ENCODE measurements around the gene SLC37A3. TPM values are rescaled to one million over a fixed set of nuclear protein-coding genes. Genes with fewer than 3 reads are reported as not detected.

SLC37A3 gene
- total and polyA plus RNA-seq, 2 of the 13 experiments (the other 11 are each of a cell fraction or from before 2014, with no cell fraction given) = 21.3 to 27.9 TPM

DNA sequence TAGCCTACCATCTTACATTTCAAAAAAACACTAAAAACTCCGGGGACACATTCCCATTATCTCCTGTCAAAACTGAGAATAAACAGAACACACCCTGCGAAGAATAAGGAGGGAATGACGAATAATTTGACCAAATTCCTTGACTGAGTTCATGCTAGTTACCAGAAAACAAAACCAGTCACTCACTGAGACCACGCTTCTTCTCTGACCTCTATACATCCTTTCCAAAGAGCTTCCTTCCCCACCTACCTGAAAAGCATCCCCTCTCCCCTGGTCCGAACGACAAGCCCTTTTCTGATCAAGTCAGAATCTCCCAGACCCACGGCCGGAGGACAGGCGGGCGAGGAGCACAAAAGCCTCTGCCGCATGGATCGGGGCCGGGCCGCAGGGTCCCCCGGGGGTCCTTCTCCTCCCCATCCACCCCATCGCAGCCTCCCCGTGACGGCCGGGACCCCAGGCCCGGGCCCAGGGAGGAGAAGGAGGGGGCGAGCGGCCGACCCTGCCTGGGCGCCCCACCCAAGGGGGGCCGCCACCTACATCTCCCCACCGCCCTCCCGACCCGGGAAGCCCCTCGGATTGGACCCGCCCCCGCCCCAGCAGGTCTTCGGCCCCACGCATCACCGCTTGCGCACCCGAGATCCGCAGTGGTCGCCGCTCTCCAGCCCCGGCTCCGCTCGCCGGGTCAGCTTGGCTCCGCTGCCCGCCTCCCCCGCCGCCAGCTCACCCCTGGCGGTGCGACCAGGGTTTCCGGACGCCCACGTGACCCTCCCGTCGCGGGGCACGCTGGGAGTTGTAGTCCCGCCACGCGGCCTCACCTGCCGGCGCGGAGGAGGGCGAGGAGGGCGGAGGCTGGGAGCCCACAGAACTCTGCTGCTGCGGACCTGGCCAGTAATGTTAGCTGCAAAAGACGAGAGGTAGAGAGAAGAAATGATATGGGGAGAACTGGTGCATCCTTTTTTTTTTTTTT, at the start of gene SLC37A3 (continued):
- TF ChIP-seq, protein P1, sequence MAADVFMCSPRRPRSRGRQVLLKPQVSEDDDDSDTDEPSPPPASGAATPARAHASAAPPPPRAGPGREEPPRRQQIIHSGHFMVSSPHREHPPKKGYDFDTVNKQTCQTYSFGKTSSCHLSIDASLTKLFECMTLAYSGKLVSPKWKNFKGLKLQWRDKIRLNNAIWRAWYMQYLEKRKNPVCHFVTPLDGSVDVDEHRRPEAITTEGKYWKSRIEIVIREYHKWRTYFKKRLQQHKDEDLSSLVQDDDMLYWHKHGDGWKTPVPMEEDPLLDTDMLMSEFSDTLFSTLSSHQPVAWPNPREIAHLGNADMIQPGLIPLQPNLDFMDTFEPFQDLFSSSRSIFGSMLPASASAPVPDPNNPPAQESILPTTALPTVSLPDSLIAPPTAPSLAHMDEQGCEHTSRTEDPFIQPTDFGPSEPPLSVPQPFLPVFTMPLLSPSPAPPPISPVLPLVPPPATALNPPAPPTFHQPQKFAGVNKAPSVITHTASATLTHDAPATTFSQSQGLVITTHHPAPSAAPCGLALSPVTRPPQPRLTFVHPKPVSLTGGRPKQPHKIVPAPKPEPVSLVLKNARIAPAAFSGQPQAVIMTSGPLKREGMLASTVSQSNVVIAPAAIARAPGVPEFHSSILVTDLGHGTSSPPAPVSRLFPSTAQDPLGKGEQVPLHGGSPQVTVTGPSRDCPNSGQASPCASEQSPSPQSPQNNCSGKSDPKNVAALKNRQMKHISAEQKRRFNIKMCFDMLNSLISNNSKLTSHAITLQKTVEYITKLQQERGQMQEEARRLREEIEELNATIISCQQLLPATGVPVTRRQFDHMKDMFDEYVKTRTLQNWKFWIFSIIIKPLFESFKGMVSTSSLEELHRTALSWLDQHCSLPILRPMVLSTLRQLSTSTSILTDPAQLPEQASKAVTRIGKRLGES (CRISPR knock-in tag; IDR thresholded peaks at IDR 0.05; ENCODE audit: borderline replicate concordance) = no peak
- TF ChIP-seq AKAP8 (CRISPR knock-in tag; IDR thresholded peaks at IDR 0.05) (no peak), GMEB2 (CRISPR knock-in tag; IDR thresholded peaks at IDR 0.05; ENCODE audit: low read depth) (peak; percentile 38; the same call in 1 of the 2 replicates), SALL2 (CRISPR knock-in tag; IDR thresholded peaks at IDR 0.05) (peak; percentile 57), ERF (CRISPR knock-in tag; IDR thresholded peaks at IDR 0.05) (peak; percentile 68; the same call in 1 of the 2 replicates), ZNF772 (CRISPR knock-in tag; IDR thresholded peaks at IDR 0.05) (peak; percentile 84), KDM2A (CRISPR knock-in tag; IDR thresholded peaks at IDR 0.05; ENCODE audit: borderline replicate concordance, low read depth) (peak; percentile 85), ZNF367 (CRISPR knock-in tag; IDR thresholded peaks at IDR 0.05; ENCODE audit: borderline replicate concordance) (no peak), ZBTB4 (CRISPR knock-in tag; IDR thresholded peaks at IDR 0.05; ENCODE audit: borderline replicate concordance) (no peak), MED13 (CRISPR knock-in tag; IDR thresholded peaks at IDR 0.05) (no peak), ZNF33A (CRISPR knock-in tag; IDR thresholded peaks at IDR 0.05; ENCODE audit: borderline replicate concordance) (no peak), POLR2A (IDR thresholded peaks at IDR 0.05; ENCODE audit: insufficient read depth in 1 of 2, low read depth in 2 of 2, low read length in 2 of 2) (peak; percentile 59 to 84), ZFP62 (CRISPR knock-in tag; IDR thresholded peaks at IDR 0.05) (no peak), EEA1 (CRISPR knock-in tag; IDR thresholded peaks at IDR 0.05; ENCODE audit: borderline replicate concordance) (no peak), ZNF770 (CRISPR knock-in tag; IDR thresholded peaks at IDR 0.05) (peak; percentile 88)
- TF ChIP-seq, protein P2, sequence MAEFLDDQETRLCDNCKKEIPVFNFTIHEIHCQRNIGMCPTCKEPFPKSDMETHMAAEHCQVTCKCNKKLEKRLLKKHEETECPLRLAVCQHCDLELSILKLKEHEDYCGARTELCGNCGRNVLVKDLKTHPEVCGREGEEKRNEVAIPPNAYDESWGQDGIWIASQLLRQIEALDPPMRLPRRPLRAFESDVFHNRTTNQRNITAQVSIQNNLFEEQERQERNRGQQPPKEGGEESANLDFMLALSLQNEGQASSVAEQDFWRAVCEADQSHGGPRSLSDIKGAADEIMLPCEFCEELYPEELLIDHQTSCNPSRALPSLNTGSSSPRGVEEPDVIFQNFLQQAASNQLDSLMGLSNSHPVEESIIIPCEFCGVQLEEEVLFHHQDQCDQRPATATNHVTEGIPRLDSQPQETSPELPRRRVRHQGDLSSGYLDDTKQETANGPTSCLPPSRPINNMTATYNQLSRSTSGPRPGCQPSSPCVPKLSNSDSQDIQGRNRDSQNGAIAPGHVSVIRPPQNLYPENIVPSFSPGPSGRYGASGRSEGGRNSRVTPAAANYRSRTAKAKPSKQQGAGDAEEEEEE (CRISPR knock-in tag; IDR thresholded peaks at IDR 0.05; ENCODE audit: borderline replicate concordance) = no peak

Data from HepG2 (cell line).